Fibroblast of the conjunctiva (primary cell): ENCODE results near the gene OR5T3.
"Not testable (repeated sequence)": the region's sequence is repeated elsewhere in the genome, so short reads cannot be mapped to it uniquely, and the experiment has no call there.

Experiments
- DNase-seq: peaks from one replicate; pipeline ENCODE4 v3.0.0-alpha.2; 2010; ENCODE audit warnings: low read depth

OR5T3 gene

DNA sequence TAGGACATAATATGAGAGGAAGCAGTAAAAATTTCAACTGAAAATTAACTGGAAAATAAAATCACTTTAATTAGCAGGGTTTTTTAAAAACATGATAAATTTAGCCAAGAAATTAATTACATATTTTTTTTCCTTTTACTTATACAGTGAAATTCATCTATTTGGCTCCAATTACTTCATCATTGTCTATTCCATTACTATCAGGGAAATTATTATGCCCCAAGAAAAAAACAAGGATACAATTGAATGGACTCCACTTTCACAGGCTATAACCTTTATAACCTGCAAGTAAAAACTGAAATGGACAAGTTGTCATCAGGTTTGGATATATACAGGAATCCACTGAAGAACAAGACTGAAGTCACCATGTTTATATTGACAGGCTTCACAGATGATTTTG is at the start of gene OR5T3:
TSS of gene OR5T3 (plus strand) at position 301 of the 400 bp plus-strand sequence. CDS start at position 301, 0 bp downstream.
- DNase-seq: no peak

DNA sequence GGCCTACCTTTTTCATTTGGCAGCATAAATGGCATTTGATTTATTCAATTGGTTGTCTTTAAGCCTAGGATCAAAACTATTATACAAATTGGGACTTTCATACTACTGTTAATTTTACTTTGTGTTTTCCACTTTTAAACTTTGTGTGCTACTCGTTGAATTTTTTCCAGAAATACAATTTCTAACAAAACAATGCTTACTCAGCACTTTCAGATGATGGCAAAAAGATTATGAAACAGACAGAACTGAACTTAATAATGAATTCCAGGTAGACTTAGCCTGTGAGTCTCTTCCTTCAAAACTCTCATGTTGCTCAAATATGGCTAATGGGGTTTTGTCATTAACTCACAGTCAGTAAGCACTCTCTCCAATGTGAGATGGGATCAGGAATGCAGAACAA is 44.3 kb upstream of the OR5T3 start:
- no peak for DNase-seq

DNA sequence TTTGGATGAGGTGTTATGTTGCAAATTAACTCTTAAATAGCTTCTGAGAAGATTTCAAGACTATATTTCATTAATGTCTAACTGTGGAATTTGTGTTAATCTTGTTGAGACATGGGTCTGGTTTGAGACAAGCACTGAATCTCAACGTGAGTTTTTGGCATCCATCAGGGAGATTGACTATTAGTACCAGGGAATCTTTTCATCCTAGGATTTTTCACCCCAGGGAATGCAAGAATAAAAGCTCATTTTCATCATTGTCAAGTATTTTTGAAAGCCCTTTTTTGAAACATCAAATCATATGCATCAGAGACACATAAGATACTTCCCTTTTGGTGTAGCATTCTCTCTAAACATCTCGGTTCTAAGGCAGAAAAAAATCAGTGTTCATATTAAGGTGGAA is 37.5 kb upstream of the OR5T3 start:
- no peak for DNase-seq

DNA sequence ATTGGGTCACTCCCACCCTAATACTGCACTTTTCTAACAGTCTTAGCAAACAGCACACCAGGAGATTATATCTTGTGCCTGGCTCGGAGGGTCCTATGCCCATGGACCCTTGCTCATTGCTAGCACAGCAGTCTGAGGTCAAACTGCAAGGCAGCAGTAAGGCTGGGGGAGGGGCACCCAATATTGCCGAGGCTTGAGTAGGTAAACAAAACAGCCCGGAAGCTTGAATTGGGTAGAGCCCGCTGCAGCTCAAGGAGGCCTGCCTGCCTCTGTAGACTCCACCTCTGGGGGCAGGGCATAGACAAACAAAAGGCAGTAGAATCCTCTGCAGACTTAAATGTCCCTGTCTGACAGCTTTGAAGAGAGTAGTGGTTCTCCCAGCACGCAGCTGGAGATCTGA is 32.3 kb upstream of the OR5T3 start:
- DNase-seq: not testable (repeated sequence)

DNA sequence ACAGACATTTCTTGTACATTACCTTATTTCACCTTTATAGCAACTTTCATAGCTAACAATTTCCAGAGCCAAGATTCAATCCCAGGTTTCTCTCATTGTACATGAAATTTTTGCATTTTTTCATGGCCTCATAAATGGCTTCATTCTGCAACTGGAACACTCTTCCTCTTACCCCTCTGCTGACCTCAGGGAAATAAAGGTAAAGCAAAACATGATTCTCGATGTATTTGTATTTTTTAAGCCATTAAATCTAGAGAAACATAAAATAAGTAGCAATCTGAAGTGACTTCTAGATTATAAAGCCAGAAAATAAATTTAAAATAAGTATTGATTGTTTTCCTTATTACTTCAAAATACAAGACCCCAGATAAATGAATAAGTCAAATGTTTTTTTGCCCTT is 17.9 kb upstream of the OR5T3 start, which contains the start of gene OR5T2:
TSS of gene OR5T2 (minus strand) at position 101 of the 400 bp plus-strand sequence. CDS start 1,193 bp downstream, outside the sequence.
- DNase-seq: no peak

DNA sequence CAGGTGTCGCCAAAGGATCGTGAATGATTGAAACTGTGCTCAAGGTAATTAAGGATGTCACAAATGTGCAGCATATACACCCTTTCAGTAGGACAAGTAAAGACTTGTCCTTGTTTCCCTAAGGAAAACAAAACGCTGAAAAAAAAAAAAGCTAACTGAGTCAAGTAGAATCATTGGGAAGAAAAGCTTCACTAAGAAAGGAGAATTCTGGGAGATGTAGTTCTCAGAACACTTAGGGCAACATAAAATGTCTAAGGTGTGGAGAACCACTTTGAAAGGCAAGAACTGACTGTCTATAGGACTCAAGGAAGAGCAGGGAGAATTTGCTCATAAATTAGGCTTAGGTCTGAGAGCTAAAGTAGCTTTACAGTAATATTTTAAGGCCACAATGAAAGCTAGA is 19.0 kb downstream of the OR5T3 start:
- no peak for DNase-seq

DNA sequence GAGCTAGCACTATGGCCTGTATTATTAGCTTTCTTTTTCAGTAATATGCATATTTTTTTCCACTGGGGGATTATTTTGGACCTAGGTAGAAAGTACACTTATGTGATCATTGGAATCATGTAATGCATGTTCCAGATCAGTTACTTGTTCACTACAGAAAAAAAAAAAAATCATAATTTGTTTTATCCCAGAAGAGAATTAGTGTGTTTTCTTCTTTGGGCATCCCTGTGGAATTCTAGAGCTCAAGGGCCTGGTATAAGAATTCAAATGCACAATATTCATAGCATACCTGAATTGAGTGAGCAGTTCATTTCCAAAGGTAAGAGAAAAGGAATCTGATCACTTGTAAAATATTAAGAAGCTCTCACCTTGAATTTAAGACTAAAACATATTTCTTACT is 21.8 kb downstream of the OR5T3 start, which contains the start of gene OR5T1:
TSS of gene OR5T1 (plus strand) at position 301 of the 400 bp plus-strand sequence. CDS start 1,485 bp downstream, outside the sequence.
- no peak for DNase-seq

DNA sequence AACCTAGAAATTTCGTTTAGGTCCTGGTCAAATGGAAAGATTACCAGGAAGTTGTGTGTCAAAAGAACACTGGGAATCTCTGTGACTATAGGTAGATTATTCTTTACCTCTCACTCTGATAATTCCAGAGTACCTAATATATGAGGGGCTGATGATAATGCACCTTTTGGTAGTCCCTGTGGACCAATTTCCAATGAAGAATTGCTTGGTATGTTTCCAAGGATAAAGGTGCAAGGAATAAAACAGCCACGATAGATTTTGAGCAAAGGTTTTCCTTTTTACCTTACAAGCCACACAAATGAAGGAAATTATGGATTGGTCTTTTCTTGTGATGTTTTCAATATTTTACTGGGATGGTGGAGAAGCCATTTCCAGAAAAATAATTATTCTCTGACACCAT is 40.1 kb downstream of the OR5T3 start, which contains the start of gene OR8H1:
TSS of gene OR8H1 (minus strand) at position 101 of the 400 bp plus-strand sequence. CDS start 1,192 bp downstream, outside the sequence.
- DNase-seq: no peak

DNA sequence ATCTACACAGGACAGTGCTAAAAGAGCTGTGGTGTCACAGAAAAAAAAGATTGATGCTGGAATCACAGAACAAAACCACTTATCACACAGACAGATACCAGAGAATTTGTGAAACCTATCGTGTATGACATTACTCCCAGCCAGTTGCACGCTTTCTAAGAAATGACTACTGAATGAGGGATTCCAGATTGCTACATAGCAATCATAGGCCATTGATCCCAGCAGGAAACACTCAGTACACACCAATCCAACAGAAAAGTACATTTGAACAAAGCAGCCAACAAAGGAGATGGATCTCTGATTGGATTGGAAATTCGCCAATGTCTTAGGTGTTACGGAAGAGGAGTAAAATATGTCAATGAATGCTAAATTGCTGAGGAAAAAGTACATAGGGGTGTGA is 44.8 kb downstream of the OR5T3 start:
- DNase-seq: no peak
